HepG2 (cell line): ENCODE data around the gene FUT8. TPM values are rescaled to one million over a fixed set of nuclear protein-coding genes. Genes with fewer than 3 reads are reported as not detected.
A peak's percentile ranks its signal among the peaks of the same experiment; 100 is the strongest.

Experiments used
- MAFK ChIP-seq, 2 experiments: IDR thresholded peaks in 1 of 2; conservative IDR thresholded peaks in 1 of 2; 2 replicates each; pipeline ENCODE4 v1.6.1; 2011; ENCODE audit warnings: improper control_type of control experiment in 2 of 2, low read length in 2 of 2
- TFDP1 ChIP-seq: IDR thresholded peaks from 2 replicates; pipeline ENCODE4 v1.6.1; 2016; ENCODE audit warnings: missing compliant biosample characterization, missing genetic modification reagents, borderline replicate concordance
- UBTF ChIP-seq: sonication (generic); formaldehyde crosslinking; IDR thresholded peaks from 2 replicates; pipeline ENCODE4 v1.4.0; 2020; ENCODE audit warnings: mild to moderate bottlenecking, missing genetic modification reagents
- ZBTB1 ChIP-seq: sonication (generic); formaldehyde crosslinking; IDR thresholded peaks from 2 replicates; pipeline ENCODE4 v1.4.0; 2020; ENCODE audit warnings: missing genetic modification reagents, borderline replicate concordance
- ZIK1 ChIP-seq: sonication (generic); formaldehyde crosslinking; IDR thresholded peaks from 2 replicates; pipeline ENCODE4 v1.5.0; 2020; ENCODE audit warnings: mild to moderate bottlenecking, low read depth, missing genetic modification reagents, borderline replicate concordance
- ZNF160 ChIP-seq: sonication (generic); formaldehyde crosslinking; IDR thresholded peaks from 2 replicates; pipeline ENCODE4 v1.8.0; 2022; ENCODE audit warnings: mild to moderate bottlenecking, inconsistent platforms, missing genetic modification reagents
- ZNF503 ChIP-seq: sonication (generic); formaldehyde crosslinking; IDR thresholded peaks from 2 replicates; pipeline ENCODE4 v1.4.0; 2020; ENCODE audit warnings: missing genetic modification reagents
- polyA plus RNA-seq, 8 experiments: library from polyadenylated mRNA; depleted of rRNA in 3 of 8; stranded (reverse) in 7 of 8; unstranded in 1 of 8; fragments of >200 nt; fragmentation: Illumina TruSeq in 4 of 8; extraction: Trizol in 4 of 8; gene quantifications; 2 replicates each; pipeline versions ENCODE4 v1.2.1 to v1.2.3, GENCODE V29; 2011 to 2016; ENCODE audit warnings: low read depth in 4 of 8, missing spikeins in 1 of 8, mixed read lengths in 1 of 8; ENCODE audit not compliant: insufficient read depth in 1 of 8
- total RNA-seq, 5 experiments: library from RNA; depleted of rRNA; stranded (reverse); fragments of >200 nt; fragmentation: Illumina TruSeq; extraction: Trizol; gene quantifications; 2 replicates each; pipeline ENCODE4 v1.2.3, GENCODE V29; 2016; ENCODE audit warnings: low read depth in 1 of 5

FUT8 gene
- total and polyA plus RNA-seq, 2 of the 13 experiments (the other 11 are each of a cell fraction or from before 2014, with no cell fraction given), result 9.3 to 17.5 TPM

GRCh38 chr14:65411656-65412031 is 886 bp upstream of the FUT8 start (continued):
- TF ChIP-seq UBTF (CRISPR knock-in tag) (no peak), ZBTB1 (no peak), TFDP1 (CRISPR knock-in tag) (peak; percentile 71), MAFK (conservative IDR thresholded peaks at IDR 0.05 in 1 of 2, IDR thresholded peaks at IDR 0.05 in 1 of 2; ENCODE audit: low read length in 2 of 2) (no peak), ZIK1 (CRISPR knock-in tag) (no peak), ZNF503 (CRISPR knock-in tag) (0 out of 2 replicates have a peak, but pooled peaks have one; percentile 34), ZNF160 (CRISPR knock-in tag) (no peak)
